Measurements from ENCODE around the gene RHBDF1.
"Not testable (repeated sequence)": the region's sequence is repeated elsewhere in the genome, so short reads cannot be mapped to it uniquely, and the experiment has no call there.

The RHBDF1 gene

DNA sequence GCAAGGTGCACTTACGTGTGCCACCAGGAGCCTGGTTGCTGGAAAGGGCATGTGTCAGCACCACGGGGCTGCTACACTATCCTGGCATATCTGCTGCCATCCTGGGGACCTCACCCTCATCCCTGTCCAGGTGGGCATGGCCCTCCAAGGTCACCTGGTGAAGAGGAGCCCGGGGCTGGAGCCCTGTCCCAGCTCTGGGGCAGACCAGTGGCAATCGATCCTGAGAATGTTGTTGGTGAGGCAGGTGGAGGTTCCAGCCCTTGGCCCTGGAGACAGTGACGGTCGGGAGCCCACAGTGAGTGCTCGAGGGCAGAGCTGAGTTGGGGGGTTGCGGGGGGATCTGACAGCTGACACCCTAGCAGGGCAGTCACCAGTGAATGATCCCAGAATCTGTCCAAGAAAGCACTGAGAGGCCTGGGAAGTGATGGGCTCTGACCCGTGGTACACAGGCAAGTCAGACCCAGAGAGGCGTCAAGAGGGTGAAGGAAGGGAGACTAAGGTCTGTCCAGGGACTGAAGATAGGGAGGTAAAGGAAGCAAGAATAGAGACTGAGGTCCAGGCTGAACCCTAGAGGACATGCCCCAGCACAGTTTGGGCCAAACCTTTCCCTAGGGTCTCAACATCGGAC is 36.6 kb downstream of the RHBDF1 start:
- no peak for DNase-seq

DNA sequence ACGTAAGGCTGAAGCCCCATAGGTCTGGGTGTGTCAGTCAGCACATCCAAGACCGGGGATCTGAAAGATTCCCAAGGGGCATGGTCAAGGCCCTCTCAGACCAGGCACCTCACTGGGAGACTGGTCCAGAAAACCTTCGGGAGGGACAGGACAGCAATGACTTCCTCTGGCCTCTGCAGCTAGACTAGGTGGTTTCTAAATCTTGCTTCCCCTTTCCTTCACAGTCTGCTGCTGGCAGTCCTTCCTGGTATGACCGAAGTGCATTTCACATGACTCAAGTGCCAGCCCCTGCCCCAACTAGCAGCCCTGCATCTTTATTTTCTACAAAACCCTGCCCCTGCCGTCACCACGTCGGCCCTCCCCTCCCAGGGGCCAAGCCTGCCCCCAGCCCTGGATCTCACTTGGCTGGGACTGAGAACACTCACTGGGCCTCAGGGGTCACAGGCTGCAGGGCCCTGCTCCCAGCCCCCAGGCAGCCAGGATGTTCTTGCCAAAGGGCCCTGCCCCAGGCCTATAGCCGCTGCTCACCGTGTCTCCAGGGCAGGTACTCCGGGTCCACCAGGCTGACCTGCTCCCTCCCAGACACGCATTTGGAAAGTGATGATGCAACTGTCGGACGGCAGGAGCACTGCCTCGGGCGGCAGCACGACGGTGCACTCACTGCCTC is 37.3 kb downstream of the RHBDF1 start:
- no peak for DNase-seq

DNA sequence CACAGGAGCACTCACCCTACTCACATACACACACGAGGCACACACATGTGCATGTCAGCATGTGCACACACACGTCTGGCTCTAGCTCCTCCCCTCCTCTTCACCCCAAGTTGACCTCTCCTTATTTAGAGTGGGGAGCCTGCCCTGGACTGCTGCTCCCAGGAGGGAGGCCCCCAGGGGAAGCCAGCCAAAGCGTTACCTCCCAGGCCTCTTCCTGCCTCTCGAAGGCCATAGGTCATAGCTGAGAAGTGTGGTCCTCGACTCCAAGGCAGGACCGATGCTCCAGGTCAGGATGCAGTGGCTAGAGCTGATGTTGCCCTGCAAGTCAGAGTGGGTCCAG is 37.8 kb downstream of the RHBDF1 start:
- DNase-seq = no peak

DNA sequence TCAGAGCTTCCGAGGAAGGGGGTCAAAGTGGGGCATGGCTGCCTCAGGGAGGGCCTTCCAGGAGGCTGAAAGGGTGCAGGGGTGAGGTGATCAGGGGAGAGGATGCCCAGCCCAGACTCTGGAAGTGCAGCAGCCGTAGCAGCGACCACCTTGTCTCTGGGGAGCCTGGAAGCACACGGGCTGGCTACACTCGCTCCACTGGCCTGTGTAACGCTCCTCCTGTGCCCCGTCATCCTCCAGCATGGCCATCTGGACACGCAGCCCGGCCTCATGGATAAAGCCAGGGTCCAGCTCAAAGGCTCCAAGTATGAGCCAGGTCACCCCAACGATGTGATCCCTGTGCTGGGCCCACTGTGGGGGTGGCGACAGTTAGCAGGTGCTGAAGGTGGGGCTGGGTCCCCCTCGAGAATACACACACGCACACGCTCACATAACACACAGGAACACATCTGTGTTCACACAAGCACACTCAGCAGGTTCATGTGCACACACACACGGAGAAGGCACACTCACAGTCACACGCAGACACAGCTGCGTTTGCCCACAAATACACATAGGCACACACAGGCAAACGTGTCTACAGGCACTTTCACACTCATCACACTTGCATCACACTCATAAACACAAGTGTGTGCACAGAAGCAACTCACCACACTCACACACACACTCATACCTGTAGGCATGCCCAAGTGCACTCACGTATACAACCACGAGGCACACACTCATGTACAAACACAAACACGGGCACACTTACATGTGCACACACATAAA is 38.4 kb downstream of the RHBDF1 start:
- DNase-seq = no peak

DNA sequence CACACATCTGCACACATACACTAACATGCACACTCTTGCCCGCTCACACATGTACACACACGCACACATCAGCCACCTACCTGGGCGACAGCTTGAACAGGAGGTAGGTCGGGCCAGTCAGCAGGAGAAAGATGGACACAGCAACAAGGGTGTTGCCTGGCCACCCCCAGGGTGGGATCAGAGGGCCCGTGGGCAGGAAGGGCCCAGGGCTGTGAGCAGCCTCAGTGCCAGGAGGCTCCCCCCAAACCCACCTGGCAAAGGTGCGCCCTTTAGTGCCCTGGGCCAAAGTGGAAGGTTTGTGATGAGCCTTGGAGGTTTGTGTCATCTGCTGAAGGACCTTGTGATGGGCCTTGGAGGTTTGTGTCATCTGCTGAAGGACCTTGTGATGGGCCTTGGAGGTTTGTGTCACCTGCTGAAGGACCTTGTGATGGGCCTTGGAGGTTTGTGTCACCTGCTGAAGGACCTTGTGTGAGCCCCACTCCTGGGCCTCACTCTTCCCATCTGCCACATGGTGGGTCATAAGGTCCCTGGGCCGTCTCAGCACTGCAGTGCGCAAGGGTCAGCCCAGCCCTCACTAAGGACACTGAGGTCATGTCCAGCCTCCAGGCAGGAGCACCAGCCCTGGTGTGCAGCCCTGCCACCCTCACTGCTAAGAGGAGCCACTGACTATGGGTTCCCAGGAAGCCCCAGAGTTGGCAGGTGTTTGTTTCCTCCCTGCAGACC is 39.1 kb downstream of the RHBDF1 start:
- not testable (repeated sequence) for DNase-seq

DNA sequence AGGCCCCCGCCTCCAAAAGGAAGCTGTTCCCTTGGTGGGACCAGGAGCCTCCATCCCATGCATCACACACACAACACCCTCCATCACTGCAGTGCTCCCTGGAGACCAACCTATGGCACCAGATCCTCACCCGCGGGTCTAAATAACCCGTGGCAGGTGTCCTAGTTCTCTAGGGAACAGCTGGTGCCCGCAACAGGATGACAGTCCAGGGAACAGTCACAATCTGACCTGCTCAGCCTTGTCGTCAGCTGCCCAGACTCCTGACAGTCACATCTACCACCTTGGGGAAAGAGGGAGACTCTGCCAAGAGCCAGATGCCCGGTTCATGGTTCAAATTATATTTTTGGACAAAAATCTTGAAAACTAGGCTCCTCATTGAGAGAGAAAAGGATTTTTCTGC is 41.8 kb downstream of the RHBDF1 start:
- DNase-seq = not testable (repeated sequence)

- not testable (repeated sequence) for DNase-seq
Observed at GRCh38 chr16:25926-26348, 46.5 kb downstream of the RHBDF1 start.

DNA sequence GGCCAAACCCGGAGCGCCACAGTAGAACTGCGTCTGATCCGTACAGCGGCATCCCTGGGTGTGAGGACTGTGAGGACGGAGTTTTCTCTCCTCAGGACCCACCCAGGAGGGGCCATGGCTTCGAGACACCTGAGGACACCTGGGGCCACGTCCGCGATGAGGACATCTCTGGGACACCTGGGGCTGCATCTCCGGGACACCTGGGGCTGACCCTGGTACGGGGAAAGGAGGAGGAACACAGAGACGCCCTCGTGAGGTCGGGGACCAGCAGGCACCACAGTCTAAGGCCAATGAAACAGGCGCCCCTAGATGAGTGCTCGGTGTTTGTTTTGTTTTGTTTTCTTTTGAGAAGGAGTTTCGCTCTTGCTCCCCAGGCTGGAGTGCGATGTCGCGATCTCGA is 48.3 kb downstream of the RHBDF1 start:
- not testable (repeated sequence) for DNase-seq

DNA sequence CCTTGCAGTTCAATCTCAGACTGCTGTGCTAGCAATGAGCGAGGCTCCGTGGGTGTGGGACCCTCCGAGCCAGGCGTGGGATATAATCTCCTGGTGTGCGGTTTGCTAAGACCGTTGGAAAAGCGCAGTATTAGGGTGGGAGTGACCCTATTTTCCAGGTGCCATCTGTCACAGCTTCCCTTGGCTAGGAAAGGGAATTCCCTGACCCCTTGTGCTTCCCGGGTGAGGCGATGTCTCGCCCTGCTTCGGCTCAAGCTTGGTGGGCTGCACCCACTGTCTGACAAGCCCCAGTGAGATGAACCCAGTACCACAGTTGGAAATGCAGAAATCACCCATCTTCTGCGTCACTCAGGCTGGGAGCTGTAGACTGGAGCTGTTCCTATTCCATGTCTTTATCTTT is 51.5 kb downstream of the RHBDF1 start:
- DNase-seq = not testable (repeated sequence)

GRCh38 chr16:17062-17765 is 55.2 kb downstream of the RHBDF1 start:
- DNase-seq = not testable (repeated sequence)

GRCh38 chr16:10772-11171 is 61.7 kb downstream of the RHBDF1 start:
- DNase-seq = not testable (repeated sequence)

DNA sequence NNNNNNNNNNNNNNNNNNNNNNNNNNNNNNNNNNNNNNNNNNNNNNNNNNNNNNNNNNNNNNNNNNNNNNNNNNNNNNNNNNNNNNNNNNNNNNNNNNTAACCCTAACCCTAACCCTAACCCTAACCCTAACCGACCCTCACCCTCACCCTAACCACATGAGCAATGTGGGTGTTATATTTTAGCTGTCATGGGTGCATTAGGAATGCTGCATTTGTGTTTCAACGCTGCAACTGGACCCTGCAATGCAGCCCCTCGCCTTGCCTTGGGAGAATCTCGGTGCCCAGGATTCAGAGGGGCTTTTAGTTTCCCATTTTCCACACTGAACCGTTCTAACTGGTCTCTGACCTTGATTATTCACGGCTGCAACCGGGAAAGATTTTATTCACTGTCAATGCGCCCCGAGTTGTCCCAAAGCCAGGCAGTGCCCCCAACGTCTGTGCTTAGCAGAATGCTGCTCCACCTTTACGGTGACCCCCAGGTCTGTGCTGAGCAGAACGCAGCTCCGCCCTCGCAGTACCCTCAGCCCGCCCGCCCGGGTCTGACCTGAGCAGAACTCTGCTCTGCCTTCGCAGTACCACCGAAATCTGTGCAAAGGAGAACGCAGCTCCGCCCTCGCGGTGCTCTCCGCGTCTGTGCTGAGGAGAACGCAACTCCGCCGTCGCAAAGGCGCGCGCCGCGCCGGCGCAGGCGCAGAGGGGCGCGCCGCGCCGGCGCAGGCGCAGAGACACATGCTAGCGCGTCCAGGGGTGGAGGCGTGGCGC is 62.3 kb downstream of the RHBDF1 start:
- DNase-seq = no peak

Data from hematopoietic multipotent progenitor cell treated with erythropoietin and hydrocortisone succinate and interleukin-3 and kit ligand, for 8 days (in vitro differentiated cells).